ENCODE results near the gene MTERF2.

The MTERF2 gene

GRCh38 chr12:106942775-106943174, 44.2 kb downstream of the MTERF2 start:
- Histone ChIP-seq H3K9me3 (ENCODE audit: low read length) (no peaks in the 10 kb centered on the region), H4K20me1 (ENCODE audit: insufficient read depth, low read length) (no peaks in the 10 kb centered on the region), H3K9me2 (ENCODE audit: low read depth, low read length) (no peaks in the 10 kb centered on the region), H3K27me3 (ENCODE audit: insufficient read depth, low read length) (no peaks in the 10 kb centered on the region), H3K4me2 (ENCODE audit: low read length) (no peak overlapping the region), H3K4me1 (ENCODE audit: insufficient read depth, low read length, severe bottlenecking) (no peaks in the 10 kb centered on the region), H3K4me3 (ENCODE audit: low read depth, low read length, poor library complexity, severe bottlenecking) (no peak overlapping the region), H2AFZ (ENCODE audit: low read length) (no peak overlapping the region), H3K36me3 (ENCODE audit: insufficient read depth, low read length) (no peaks in the 10 kb centered on the region), H3K79me2 (ENCODE audit: insufficient read depth, low read length) (no peaks in the 10 kb centered on the region), H3K9ac (ENCODE audit: low read length) (no peak overlapping the region), H3F3A (ENCODE audit: insufficient read depth, low read length) (no peaks in the 10 kb centered on the region), H3K27ac (ENCODE audit: low read depth, low read length, poor library complexity, severe bottlenecking) (no peak overlapping the region)
- TF ChIP-seq EZH2 (IDR thresholded peaks at IDR 0.05; ENCODE audit: borderline replicate concordance, low read length), result no peak
- no peak for TF ChIP-seq CTCF (IDR thresholded peaks at IDR 0.05; ENCODE audit: low read length)

GRCh38 chr12:106941481-106942156, 45.3 kb downstream of the MTERF2 start:
- Histone ChIP-seq H4K20me1 (ENCODE audit: insufficient read depth, low read length) (no peaks in the 10 kb centered on the region), H3K27ac (ENCODE audit: low read depth, low read length, poor library complexity, severe bottlenecking) (no peak overlapping the region), H3K9me2 (ENCODE audit: low read depth, low read length) (no peaks in the 10 kb centered on the region), H3K79me2 (ENCODE audit: insufficient read depth, low read length) (no peaks in the 10 kb centered on the region), H3K9me3 (ENCODE audit: low read length) (no peaks in the 10 kb centered on the region), H3K27me3 (ENCODE audit: insufficient read depth, low read length) (no peaks in the 10 kb centered on the region), H3K4me3 (ENCODE audit: low read depth, low read length, poor library complexity, severe bottlenecking) (no peak overlapping the region), H3K4me2 (ENCODE audit: low read length) (no peak overlapping the region), H3K9ac (ENCODE audit: low read length) (no peak overlapping the region), H3K4me1 (ENCODE audit: insufficient read depth, low read length, severe bottlenecking) (no peaks in the 10 kb centered on the region), H2AFZ (ENCODE audit: low read length) (no peak overlapping the region), H3F3A (ENCODE audit: insufficient read depth, low read length) (no peaks in the 10 kb centered on the region), H3K36me3 (ENCODE audit: insufficient read depth, low read length) (no peaks in the 10 kb centered on the region)
- TF ChIP-seq CTCF (IDR thresholded peaks at IDR 0.05; ENCODE audit: low read length), result no peak
- TF ChIP-seq EZH2 (IDR thresholded peaks at IDR 0.05; ENCODE audit: borderline replicate concordance, low read length), result no peak

GRCh38 chr12:106934277-106934676, 52.7 kb downstream of the MTERF2 start:
- Histone ChIP-seq H3K27me3 (ENCODE audit: insufficient read depth, low read length) (no peaks in the 10 kb centered on the region), H3K9me3 (ENCODE audit: low read length) (no peaks in the 10 kb centered on the region), H4K20me1 (ENCODE audit: insufficient read depth, low read length) (no peaks in the 10 kb centered on the region), H3K36me3 (ENCODE audit: insufficient read depth, low read length) (no peaks in the 10 kb centered on the region), H3K4me2 (ENCODE audit: low read length) (no peak overlapping the region), H3K4me1 (ENCODE audit: insufficient read depth, low read length, severe bottlenecking) (no peaks in the 10 kb centered on the region), H3F3A (ENCODE audit: insufficient read depth, low read length) (no peaks in the 10 kb centered on the region), H3K79me2 (ENCODE audit: insufficient read depth, low read length) (no peaks in the 10 kb centered on the region), H3K27ac (ENCODE audit: low read depth, low read length, poor library complexity, severe bottlenecking) (no peak overlapping the region), H3K4me3 (ENCODE audit: low read depth, low read length, poor library complexity, severe bottlenecking) (no peak overlapping the region), H3K9me2 (ENCODE audit: low read depth, low read length) (no peaks in the 10 kb centered on the region), H3K9ac (ENCODE audit: low read length) (no peak overlapping the region), H2AFZ (ENCODE audit: low read length) (no peak overlapping the region)
- TF ChIP-seq CTCF (IDR thresholded peaks at IDR 0.05; ENCODE audit: low read length), result no peak
- no peak for TF ChIP-seq EZH2 (IDR thresholded peaks at IDR 0.05; ENCODE audit: borderline replicate concordance, low read length)
